ENCODE measurements around the gene CRACR2A.

Gene CRACR2A

DNA sequence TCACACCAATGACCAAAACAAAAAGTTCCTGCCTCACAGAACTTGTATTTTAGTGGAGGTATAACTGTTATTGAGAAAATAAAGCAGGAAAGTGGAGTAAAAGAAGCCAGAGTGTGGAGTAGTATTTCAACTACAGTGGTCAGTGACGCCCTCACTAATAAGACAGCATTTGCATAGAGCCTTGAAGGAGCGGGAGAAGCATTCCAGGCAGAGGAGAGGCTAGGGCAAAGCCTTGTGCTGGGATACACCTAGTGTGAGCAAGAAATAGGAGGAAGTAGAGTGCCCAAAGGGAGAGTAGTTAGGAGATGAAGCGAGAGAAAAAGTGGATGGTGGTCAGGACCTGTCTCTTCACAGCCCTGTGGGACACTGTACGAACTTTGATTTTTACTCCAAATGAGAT is 107.8 kb downstream of the CRACR2A start:
- no peak for DNase-seq

DNA sequence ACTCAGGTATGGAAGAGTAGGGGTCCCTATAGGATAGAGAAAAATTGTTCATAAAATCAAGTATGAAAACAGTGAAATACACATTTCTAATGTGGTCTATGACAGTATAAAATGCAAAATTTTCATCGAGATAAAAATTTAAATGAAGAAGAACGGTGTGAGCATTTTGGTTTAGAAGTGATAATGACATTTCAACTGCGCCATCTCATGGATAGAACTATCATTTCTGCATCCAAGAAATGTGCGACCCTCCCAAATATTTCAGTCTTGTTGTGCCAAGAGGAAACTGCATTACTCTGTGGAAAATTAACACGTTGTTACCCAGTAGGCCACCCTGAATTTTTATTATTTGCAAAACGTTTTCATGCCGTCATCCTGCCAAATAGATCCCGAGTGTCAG is 108.8 kb downstream of the CRACR2A start:
- DNase-seq, result no peak

DNA sequence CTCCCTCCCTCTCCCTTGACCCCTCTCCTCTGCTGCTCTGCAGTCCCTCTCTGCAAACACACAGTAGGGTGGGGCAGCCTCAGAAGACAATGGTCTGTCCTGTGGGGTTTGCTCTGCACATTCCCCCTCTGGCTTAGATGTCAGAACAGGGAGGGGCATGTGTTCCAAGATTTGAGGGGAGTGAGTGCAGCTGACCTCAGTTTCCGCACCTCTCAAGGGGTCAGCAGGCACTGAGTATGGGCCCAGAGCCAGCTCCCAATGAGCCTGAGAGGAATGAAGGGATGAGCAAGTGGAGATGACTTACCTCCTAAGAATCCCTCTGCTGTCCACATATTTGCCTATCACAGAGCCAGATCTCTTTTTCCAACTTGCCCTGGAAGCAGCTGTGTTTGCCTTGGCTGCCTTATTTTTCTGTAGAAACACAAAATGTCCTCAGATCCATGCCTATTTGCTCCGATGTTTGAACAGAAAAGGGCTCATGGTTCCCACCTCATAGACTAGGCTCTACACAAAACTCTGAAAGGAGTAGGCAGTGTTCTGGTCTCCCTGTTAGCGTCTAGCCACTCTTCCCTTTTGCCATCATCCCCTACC is 111.4 kb downstream of the CRACR2A start:
- DNase-seq, result no peak

DNA sequence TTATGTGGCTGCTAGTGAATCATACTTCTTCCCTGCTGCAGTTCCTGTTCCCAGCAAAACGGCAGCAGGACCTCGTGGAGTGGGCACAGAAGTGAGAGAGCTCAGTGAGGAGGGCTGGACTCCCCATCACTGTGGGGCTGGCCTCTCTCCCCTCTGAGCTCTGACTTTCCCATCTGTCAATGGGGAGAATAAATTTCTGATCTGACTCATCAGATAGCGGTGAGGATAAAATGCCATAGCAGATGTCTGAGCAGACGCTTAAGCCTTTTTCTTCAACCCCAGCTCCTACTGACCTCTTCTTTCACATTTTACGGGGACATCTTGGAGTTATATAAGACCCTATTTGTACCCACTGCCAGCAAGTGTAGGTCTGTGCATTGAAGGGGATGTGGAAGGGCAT is 116.6 kb downstream of the CRACR2A start:
- no peak for DNase-seq

DNA sequence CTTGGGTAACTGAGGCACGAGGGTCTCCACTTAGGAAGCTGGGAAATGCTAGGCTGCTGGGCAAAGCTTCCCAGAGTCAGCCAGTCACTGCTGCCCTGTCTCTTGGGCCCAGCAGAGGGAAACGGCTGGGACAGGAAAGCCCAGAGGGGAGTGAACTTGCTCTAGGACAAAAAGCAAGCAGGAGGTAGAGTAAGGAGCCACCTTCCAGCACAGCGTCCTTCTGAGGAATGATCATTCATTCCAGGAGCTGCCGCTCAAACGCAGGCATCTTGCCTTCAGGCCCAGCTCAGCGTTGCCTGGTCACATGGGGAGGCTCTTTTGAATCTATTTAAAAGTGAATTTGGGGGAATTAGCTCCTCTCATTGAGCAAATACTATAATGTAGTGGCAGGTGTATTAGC is 118.6 kb downstream of the CRACR2A start:
- DNase-seq, result no peak

DNA sequence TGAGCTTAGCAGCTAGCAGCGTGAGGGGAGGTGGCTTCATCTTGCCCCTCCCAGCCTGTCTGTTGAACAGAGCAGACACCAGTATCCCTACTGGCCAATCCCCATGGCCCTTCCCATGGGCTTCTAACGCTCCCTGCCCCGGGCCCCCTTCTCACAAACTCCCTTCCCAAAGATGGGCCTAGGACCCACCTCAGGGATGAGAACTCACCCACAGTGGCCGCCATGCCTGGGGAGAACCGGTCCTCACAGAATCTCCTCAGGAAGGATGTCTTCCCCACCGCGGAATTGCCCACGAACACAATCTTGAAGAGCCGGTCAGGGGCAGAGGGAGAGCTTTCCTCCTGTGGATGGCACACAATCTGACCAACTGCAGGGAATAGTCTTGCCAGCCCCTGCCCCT is 119.5 kb downstream of the CRACR2A start:
- no peak for DNase-seq

DNA sequence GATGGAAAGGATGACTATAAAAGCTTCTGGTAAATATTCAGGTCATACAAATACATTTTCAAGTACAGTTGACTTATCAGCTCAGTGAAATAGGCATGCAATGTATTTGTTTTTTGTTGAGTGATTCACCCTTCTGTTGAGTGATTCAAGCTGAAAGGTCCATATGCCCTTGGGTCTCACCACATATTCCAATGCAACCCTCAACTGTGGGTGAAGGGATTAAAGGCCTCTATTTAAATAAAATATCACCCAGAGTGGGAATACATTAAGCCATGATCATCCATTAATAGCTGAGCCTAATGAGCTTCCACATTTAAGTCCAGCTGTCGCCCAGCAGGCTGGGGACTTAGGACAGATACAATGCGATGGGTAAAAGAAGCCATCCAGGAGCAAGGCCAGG is 120.2 kb downstream of the CRACR2A start:
- no peak for DNase-seq

DNA sequence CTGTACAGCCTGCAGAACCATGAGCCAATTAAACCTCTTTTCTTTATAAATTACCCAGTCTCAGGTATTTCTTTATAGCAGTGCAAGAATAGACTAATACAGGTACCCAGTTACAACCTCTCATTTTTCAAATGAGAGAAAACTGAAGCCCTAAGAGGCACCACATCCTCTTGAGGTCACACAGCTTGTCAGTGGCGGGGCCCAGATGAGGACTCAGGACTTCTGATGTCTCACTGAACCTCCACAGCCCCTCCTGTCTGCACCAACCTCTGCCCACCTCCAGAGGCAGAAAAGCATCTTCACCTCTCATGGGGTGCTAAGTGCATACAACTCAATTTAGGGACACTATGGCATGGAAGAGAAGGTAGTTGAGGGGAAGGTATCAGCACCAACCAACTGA is 120.7 kb downstream of the CRACR2A start:
- DNase-seq, result no peak

DNA sequence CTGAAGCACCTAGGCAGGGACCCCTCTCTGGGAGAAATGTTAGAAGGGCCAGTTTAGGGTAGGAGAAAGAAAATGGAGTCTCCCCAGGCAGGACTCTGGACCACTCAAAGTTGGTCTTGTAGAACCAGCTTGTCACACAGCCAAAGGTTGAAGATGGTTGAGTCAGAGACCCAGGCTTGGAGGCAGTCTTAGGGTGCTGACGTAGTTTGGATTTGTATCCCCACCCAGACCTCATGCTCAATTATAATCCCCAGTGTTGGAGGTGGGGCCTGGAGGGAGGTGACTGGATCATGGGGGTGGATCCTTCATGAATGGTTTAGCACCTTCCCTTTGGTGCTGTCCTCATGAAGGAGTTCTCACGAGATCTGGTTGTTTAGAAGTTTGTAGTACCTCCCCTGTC is 121.2 kb downstream of the CRACR2A start:
- DNase-seq, result no peak

DNA sequence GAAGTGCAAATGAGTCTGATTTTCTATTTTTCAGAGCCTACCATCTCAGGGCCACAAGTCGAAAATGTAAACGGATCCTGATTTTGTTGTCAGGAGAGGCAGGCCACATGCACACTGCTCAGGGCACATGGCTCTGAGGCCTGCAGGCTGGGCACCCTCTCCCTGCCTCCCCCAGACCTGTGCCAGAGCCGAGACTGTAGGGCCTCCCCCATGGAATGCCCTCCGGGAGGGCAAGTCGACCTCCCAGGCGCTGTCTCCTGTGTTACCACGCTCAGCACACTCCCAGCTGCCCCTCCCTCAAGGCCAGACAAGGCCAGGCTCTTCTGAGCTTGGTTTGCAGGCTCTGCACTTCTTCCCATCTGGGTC is 121.7 kb downstream of the CRACR2A start:
- DNase-seq, result no peak

DNA sequence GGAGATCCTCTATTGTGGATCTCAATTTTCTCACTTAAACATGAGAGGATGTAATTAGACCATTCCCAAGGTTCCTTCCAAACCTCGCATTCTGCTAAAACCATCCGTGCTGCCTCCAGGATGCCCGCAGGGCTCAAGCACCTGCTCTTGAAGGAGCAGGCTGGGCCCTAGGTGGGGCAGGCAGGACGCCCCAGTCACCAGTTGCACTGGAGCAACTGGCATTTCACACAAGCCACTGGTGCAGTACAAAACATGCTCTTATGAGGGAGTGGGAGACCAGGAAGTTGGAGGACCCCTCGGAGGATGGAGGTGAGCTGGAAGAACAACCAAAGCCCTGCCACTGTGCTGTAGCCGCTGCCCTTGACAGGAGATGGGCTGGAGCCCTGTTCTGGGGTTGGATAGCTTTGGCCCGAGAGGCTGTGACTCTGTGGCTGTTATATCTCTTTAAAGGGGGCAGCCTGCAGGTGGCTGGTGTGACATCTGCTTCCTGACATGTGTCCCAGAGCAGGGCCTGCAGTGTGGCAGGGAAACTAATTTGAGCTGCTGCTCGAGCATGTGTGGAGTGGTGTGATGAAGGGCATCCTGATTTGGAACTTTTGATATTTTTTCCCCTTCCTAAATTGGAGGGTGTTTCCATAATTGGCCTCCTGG is 122.2 kb downstream of the CRACR2A start:
- no peak for DNase-seq

DNA sequence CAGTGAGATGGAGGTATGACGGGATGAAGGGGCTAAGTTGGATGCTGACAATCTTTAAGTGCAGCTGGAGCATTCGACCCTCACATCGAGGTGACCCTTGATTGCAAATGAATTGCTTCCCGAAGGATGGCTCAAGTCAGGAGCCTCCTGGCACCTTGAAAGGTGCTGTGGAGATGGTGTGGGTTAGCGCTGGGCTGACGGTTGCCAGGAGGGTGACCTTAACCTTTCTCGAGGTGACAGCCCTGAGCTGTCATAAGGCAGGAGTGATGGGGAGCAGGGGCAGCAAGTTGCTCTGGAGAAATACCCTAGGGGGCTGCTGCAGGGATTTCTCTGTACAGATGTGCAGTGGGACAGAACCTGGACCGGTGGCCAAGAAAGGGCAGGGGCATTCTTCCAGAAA is 122.8 kb downstream of the CRACR2A start:
- no peak for DNase-seq

DNA sequence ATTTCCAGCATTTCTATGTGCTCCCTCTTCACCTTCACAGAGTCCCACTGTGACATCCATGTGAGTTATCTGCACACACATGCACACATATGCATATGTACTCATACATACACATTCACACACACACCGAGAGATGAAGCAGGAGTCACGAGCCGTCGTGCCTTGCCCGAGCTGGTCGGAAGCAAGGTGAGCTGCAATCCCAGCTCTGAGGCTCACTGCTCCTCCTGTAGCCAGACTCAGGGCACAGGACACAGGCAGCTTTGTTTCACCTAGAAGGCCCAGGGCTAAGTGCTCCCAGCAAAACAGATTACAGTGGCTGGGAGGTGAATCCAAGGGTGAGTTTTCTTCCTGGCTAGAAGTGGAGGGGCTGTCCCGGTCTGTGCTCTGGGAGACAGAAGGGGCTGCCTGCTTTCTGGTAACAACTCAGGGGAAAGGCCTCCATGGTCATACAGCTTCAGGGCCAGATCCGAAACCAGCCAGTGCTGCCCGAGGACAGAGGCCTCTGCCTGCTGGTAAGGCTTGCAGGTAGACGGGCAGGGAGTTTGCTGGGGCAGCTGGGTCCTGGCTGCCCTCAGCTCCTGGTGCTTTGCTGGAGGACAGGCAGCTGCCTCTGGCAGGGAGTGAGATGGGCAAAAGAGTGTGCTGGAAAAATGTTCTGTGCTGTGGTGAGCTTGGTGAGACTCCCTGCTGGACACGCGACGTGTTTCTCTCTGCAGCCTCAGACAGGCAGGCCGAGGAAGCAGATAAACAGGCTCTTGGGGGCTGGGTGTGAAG is 123.7 kb downstream of the CRACR2A start:
- DNase-seq, result no peak

DNA sequence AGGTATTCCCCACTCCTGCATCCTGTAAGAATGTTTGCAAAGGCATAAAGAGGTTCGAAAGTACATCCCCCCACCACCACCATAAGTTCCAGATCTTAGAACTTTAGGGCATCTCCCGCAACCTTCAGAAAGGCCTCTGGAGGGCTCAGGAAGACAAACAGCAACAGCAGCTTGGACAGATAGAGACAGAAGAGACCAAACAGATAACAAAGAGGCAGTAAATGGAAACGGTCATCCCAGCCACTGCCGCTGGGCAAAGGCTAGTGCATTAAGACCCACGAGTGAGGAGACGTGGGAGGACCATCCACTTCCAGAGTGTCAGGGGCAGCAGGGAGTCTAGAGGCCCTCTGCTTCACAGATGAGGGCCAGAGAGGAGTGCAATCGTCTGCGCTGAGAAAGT is 124.3 kb downstream of the CRACR2A start:
- no peak for DNase-seq

DNA sequence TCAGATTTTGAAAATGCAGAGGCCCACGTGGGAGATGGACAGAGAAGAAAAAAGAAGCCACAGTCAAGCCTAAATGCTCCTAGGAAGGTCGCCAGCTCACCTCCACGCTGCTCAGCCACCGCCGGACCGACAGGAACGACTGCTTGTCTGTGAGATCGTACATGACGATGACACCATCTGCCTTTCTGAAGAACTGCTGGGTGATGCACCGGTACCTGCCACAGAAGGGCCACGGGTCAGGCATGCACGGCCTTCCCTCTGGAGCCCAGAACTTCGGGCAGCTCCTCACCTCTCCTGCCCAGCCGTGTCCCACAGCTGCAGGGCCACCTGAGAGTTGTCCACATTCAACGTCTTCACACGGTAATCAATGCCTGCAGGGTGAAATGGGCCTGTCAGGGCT is 125.6 kb downstream of the CRACR2A start:
- DNase-seq, result no peak

DNA sequence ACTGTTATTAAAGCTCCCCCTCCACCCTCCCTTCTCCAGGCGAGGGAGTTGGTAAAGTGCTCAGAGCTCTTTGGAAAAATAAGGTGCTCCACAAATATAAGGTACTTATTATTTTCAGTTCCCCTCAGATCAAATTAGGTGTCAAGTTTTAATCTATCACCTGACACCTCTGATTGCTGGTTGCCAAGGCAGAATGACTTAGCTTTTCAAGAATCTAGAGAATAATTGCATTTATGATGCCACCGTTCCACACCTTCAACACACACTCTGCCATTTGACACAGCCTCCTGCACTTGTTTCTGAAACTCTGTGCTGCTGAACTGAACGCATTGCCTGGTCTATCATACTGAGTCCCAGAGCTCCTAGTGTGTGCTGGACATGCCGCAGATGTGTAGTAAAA is 128.6 kb downstream of the CRACR2A start:
- DNase-seq, result no peak

DNA sequence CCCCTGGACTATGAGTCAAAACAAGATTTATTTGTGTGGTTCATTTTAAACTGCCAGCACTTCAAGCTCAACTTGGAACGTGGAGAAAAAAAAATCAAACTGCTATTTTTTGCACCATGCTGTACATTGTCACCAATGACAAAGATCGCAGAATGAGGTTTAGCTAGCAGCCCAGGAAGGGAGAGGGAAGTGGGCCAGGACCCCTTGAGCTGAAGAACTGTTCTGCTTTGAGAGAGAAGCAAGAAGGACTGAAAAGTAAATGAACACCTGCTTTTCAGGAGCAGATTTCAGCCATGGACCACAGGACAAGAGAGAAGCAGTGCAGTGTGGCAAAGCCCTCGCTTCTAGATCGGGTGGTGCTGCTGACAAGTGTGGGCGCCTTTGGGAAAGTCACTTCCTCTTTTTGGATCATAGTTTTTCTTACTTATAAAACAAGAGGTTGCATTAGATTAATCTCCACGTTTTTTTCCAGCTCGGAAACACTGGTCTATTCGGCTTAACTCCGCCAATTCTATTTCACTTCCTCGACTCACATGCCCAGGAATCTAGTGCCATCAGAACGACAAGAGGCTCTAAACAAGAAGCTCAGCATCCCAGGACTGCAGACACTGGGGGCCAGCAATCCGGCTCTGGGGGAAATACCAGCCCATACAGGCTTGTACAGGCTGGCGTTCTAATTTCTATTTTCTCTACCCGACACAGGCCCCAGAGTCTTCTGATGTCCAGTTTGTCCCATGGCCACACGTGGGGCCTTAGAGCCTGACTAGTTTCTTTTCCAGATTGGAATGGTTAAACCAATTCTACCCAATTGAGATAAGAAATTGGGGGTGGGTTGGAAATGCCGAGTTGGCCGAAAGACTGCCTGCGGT is 129.9 kb downstream of the CRACR2A start:
- no peak for DNase-seq

DNA sequence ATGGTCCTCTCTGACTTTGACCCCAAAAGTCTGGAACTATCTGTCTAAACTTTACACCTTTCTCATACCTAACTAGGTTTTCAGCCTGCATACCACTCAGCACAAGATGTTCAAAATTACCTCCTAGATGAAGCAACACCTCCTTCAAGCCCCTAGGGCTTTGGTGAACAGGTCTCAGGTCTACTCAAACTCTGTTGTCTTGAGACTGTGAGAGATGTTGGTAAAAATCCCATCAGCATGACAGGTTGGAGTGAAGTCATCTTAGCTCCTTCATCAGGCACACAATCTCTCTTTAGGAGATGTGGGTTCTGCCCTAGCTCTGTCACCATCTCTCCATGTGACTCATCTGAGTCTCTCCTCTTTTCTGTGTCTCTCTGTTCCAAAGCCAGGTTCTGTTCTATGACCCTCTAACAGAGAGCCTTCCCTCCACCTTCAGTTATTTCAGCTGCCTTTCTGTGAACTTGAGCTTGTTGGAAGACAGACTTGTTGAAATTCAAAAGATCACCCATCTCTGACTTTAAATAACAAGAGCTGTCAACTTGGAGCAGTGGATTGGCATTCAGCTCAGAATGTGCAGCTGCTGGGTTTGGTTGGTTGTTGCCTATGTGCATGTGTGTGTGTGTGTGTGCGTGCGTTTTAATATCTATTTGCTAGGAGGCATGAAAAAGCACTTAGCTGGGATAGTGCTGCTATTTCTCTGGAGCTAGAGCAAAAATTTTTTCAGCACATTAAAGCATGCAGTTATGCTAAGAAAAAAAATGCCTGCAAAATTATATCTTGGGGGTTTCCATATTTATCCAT is 130.7 kb downstream of the CRACR2A start:
- no peak for DNase-seq

DNA sequence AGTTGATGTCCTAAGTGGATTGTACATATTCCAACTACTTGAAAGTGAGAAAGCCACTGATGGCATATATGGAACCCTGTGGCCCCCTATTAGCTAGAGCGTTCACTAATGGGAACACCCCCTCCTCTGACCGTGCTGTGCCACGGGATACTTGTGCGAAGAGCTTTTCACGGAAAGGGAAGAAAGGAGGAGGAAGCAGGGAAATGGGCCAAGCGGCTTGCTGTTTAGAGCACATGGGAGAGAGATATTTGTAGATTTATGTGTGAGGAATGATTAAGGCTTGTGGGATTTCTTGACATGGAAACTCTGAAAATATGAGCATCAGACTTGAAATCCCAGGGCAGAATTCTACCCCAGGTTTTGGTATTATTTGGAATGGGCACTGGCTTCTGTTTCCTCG is 132.1 kb downstream of the CRACR2A start:
- no peak for DNase-seq

DNA sequence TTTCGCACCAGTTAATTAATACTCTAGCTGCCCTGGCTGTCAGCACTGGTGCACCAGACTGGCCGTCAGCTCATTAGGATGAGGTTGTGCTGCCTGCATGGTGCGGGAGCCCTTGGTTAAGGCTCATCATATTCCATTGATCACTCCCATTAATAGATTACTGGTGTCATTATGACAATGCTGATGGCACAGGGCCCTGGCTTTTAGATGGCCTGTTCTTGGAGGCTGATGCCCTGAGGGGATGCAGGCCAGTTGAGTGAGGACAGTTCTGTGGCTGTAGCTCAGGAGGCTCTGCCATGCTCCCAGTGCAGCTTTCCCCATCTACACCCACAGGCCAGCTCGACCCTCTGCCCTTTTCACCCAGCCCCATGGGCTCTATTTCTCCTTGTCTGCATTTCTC is 135.3 kb downstream of the CRACR2A start:
- DNase-seq, result no peak

DNA sequence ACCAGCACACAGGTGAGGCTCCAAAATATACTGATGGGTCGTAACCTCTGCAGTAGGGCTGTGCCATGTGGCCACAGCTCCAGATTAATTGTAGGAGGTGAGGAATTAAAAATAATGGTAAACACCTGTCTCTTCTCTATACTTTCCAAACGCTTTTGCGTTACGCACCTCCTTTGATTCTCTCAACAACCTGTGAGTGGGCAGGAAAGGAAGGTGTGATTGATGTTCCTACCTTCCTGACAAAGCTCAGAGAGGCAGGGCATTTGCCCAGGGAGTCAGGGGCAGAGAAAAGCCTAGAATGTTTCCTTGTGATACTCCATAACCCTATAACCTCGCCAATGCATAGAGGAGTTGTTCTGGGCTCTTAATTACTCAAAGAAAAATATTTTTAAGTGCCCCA is 137.0 kb downstream of the CRACR2A start:
- no peak for DNase-seq

DNA sequence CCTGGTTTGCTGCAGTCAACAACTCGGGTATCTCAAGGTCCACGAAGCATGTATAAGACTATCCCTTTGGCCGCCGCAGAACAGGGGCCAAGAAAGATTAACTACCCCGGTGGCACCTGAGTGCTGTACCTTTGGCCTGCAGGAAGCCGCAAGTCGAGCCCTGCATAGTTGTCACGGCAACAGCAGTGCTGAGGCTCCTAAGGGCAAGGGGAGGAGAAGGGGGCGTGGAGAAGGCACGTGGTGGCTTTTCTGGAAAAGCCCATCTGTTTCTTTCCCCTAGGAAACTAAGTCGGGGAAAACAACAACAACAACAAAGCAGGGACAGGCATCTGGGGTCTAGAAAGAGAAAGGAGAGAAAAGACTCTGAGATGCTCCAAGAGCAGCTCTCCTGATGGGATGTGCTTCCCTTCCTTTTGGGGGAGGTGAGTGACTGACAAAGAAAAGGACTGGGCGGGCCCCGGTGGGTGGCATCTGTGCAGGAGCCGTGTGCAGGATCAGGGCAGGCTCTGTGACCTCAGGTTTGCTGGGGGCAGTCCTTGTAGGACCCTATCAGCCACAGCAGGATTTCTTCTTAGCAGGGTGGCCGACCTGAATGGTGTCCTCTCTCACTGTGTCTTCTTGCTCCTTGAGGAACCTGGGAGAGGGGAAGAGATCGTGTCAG is 138.0 kb downstream of the CRACR2A start:
- no peak for DNase-seq

All from stimulated activated CD4-positive, alpha-beta T cell treated with anti-CD3 and anti-CD28 coated beads, Interleukin-4, amount 100 ng/mL, for 1 hour (primary cell).